RPMI7951 (cell line): Measurements from ENCODE around the gene LRPAP1. TPM values are rescaled to one million over a fixed set of nuclear protein-coding genes. Genes with fewer than 3 reads are reported as not detected.
A peak's percentile ranks its signal among the peaks of the same experiment; 100 is the strongest.

ENCODE experiments used
- DNase-seq: peaks from one replicate; pipeline ENCODE4 v3.0.0-alpha.2; 2012; ENCODE audit warnings: low read depth
- total RNA-seq: library from RNA; depleted of rRNA; stranded (reverse); fragments of >200 nt; shearing (Covaris generic); gene quantifications from 2 replicates; pipeline ENCODE4 v1.2.3, GENCODE V29; 2014

The LRPAP1 gene
- total RNA-seq, 1 experiment from 2014 or later, result 50.0 TPM

- DNase-seq, result no peak
These were observed 30.9 kb downstream of the LRPAP1 start for GRCh38 chr4:3501126-3501824.

GRCh38 chr4:3500634-3501101 lies 31.6 kb downstream of the LRPAP1 start:
- DNase-seq, result no peak

- DNase-seq, result no peak
These were observed 32.1 kb downstream of the LRPAP1 start for GRCh38 chr4:3500111-3500510.

GRCh38 chr4:3499710-3500109 lies 32.5 kb downstream of the LRPAP1 start:
- no peak for DNase-seq

GRCh38 chr4:3498901-3499510 lies 33.2 kb downstream of the LRPAP1 start:
- DNase-seq, result no peak

- DNase-seq, result no peak
These were observed 33.8 kb downstream of the LRPAP1 start for GRCh38 chr4:3498407-3498806.

GRCh38 chr4:3497523-3498389 lies 34.5 kb downstream of the LRPAP1 start:
- no peak for DNase-seq

- no peak for DNase-seq
These were observed 35.1 kb downstream of the LRPAP1 start for GRCh38 chr4:3497095-3497494.

- no peak for DNase-seq
These were observed 36.2 kb downstream of the LRPAP1 start for GRCh38 chr4:3496021-3496420.

- DNase-seq, result no peak
These were observed 36.8 kb downstream of the LRPAP1 start for GRCh38 chr4:3495204-3495975.

- DNase-seq, result no peak
These were observed 37.8 kb downstream of the LRPAP1 start for GRCh38 chr4:3494462-3494871.

GRCh38 chr4:3493720-3494461 lies 38.3 kb downstream of the LRPAP1 start:
- no peak for DNase-seq

- no peak for DNase-seq
These were observed 39.2 kb downstream of the LRPAP1 start for GRCh38 chr4:3492741-3493719.

GRCh38 chr4:3491681-3492405 lies 40.4 kb downstream of the LRPAP1 start:
- DNase-seq, result peak; percentile 14

GRCh38 chr4:3489451-3489962 lies 42.7 kb downstream of the LRPAP1 start:
- peak; percentile 13 for DNase-seq

- no peak for DNase-seq
These were observed 43.4 kb downstream of the LRPAP1 start for GRCh38 chr4:3488820-3489219.

GRCh38 chr4:3487861-3488260 lies 44.4 kb downstream of the LRPAP1 start:
- no peak for DNase-seq
